HFFc6 (cell line): ENCODE results near the gene STXBP2. TPM values are rescaled to one million over a fixed set of nuclear protein-coding genes. Genes with fewer than 3 reads are reported as not detected.

Experiments
- DNase-seq: peaks from one replicate; pipeline ENCODE4 v3.0.0-alpha.2; 2018
- H3K27ac Mint-ChIP-seq: 2 replicates; pipeline ENCODE4 v1.8.0; 2020; ENCODE audit warnings: mild to moderate bottlenecking, mixed read lengths
- H3K27me3 Mint-ChIP-seq: 2 replicates; pipeline ENCODE4 v1.8.0; 2021; ENCODE audit warnings: mild to moderate bottlenecking, moderate library complexity, mixed read lengths; ENCODE audit not compliant: insufficient read depth
- H3K36me3 Mint-ChIP-seq: 2 replicates; pipeline ENCODE4 v1.8.0; 2021; ENCODE audit warnings: low read depth, mixed read lengths
- H3K4me1 Mint-ChIP-seq: 2 replicates; pipeline ENCODE4 v1.8.0; 2020; ENCODE audit warnings: low read depth, mixed read lengths
- H3K4me3 Mint-ChIP-seq: 2 replicates; pipeline ENCODE4 v1.8.0; 2020; ENCODE audit warnings: mild to moderate bottlenecking, moderate library complexity, mixed read lengths
- H3K9me3 Mint-ChIP-seq: 2 replicates; pipeline ENCODE4 v1.8.0; 2020; ENCODE audit warnings: mild to moderate bottlenecking, mixed read lengths
- total RNA-seq, 6 experiments: library from RNA; stranded (reverse); fragmentation: NEBNext Ultra II Directional; extraction: Animal tissue kit (Norgen Biotek cat#: 25700); gene quantifications; 2 replicates in 1 of 6; 3 replicates in 5 of 6; pipeline ENCODE4 v1.2.3, GENCODE V29; 2021
- TF ChIP-seq, protein P1 (sequence below): fragments of 200-600 bp; sonication (generic); IDR thresholded peaks from 2 replicates; pipeline ENCODE4 v1.5.0; 2021; ENCODE audit warnings: antibody characterized with exemption, mild to moderate bottlenecking

Gene STXBP2
- total RNA-seq, 6 experiments from 2014 or later, result 1.8 to 6.7 (median 4.4) TPM

DNA sequence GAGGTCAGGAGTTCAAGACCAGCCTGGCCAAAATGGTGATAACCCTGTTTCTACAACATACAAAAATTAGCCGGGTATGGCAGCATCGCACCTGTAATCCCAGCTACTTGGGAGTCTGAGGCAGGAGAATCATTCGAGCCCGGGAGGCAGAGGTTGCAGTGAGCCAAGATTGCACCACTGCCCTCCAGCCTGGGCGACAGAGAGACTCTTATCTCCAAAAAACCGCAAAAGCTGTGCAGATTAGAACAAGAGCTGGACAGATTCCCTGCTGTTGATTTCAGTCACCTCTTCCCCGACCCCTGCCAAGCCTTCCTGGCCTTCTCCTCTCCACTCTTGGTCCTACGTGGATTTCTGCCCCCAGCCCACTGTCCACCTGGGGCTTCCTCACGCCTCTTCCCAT, 33.0 kb upstream of the STXBP2 start:
- H3K36me3 Mint-ChIP-seq, result no peaks in the 10 kb centered on the region
- no peak for DNase-seq
- H3K27ac Mint-ChIP-seq, result no peak overlapping the region
- no peak overlapping the region for H3K4me3 Mint-ChIP-seq
- H3K9me3 Mint-ChIP-seq, result peaks cover 4% of the 10 kb centered on the region; the same call in 1 of the 2 replicates
- TF ChIP-seq, protein P1, sequence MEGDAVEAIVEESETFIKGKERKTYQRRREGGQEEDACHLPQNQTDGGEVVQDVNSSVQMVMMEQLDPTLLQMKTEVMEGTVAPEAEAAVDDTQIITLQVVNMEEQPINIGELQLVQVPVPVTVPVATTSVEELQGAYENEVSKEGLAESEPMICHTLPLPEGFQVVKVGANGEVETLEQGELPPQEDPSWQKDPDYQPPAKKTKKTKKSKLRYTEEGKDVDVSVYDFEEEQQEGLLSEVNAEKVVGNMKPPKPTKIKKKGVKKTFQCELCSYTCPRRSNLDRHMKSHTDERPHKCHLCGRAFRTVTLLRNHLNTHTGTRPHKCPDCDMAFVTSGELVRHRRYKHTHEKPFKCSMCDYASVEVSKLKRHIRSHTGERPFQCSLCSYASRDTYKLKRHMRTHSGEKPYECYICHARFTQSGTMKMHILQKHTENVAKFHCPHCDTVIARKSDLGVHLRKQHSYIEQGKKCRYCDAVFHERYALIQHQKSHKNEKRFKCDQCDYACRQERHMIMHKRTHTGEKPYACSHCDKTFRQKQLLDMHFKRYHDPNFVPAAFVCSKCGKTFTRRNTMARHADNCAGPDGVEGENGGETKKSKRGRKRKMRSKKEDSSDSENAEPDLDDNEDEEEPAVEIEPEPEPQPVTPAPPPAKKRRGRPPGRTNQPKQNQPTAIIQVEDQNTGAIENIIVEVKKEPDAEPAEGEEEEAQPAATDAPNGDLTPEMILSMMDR, result no peak
- H3K27me3 Mint-ChIP-seq, result peaks cover 12% of the 10 kb centered on the region
- H3K4me1 Mint-ChIP-seq, result no peaks in the 10 kb centered on the region

DNA sequence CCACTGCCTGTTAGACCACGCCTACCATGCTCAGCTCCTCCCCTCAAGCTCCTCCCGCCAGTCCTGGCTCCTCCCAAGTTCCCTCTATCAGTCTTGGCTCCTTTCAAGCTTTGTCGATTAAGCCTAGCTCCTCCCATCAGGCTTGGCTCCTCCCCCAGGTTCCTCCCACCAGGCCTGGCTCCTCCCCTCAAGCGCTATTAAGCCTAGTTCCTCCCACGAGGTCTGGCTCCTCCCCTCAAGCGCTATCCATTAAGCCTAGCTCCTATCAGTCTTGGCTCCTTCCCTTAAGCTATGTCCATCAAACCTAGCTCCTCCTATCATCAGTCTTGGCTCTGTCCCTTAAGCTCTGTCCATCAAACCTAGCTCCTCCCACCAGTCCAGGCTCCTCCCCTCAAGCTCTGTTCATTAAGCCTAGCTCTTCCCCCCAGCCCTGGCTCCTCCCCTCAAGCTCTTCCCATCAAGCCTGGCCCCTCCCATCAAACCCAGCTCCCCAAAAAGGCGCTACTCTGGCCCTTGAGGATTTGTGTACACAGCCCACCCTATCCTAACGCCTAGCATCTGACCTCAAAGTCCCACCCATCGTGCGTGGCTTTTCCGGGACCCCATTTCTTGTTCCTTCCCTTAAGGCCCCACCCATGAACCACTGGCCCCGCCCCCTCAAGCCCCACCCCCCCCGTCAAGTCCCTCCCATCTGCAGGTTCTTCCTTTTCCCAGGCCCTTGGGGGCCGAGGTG, 31.3 kb upstream of the STXBP2 start:
- no peak for DNase-seq
- H3K4me3 Mint-ChIP-seq, result no peak overlapping the region
- H3K27me3 Mint-ChIP-seq, result peaks cover 11% of the 10 kb centered on the region
- no peak overlapping the region for H3K27ac Mint-ChIP-seq
- H3K36me3 Mint-ChIP-seq, result no peaks in the 10 kb centered on the region
- TF ChIP-seq, protein P1, result no peak
- peaks cover 4% of the 10 kb centered on the region; the same call in 1 of the 2 replicates for H3K9me3 Mint-ChIP-seq
- no peaks in the 10 kb centered on the region for H3K4me1 Mint-ChIP-seq

DNA sequence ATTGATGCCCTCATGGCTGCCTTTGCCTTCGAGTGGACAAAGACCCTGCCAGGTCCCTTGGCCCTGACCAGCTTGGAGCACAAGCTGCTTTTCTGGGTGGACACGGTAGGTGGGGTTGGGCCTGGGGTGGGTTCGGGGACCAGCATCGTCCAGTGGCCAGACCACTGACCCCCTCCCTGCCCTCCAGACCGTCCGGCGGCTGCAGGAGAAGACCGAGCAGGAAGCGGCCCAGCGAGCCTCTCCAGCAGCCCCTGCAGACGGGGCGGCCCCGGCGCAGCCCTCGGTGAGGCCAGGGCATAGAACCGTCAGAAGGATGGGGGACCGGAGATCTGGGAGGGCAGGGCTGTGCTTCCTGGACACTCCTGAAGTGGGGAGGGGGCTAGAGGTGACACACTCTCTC, 30.6 kb upstream of the STXBP2 start:
- peaks cover 11% of the 10 kb centered on the region for H3K27me3 Mint-ChIP-seq
- H3K4me1 Mint-ChIP-seq, result no peaks in the 10 kb centered on the region
- no peak overlapping the region for H3K4me3 Mint-ChIP-seq
- DNase-seq, result no peak
- H3K36me3 Mint-ChIP-seq, result no peaks in the 10 kb centered on the region
- TF ChIP-seq, protein P1, result no peak
- no peak overlapping the region for H3K27ac Mint-ChIP-seq
- H3K9me3 Mint-ChIP-seq, result peaks cover 4% of the 10 kb centered on the region; the same call in 1 of the 2 replicates

DNA sequence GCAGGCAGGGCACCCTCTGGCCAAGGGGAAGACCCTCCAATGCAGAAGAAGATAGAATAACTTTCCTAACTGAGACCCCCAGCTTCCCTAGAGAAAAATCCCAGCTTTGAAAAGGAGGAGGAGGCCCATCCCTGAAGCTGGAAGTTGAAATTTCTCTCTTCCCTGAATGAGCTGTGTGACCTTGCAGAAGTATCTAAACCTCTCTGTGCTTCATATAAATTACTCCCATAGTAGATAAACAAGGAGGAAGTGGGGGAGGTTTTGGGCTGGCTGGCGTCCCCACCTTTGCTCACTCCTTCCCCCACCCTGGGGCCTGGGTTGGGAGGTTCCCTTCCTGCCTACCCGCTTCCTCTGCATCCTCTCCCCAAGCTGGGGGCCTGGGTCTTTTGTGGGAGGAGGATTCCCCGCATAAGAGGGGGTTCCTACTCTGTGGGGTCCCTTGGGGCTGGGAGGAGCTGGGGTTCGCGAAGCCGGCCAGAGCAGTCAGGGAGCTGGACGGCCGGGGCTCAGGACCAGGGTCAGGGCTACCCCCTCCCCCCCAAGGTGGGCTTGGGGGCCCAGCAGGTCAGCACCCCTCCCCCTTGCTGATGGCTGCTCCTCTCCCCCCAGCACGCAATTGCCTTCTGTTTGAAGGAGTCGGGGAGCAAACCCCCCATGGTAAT, 29.6 kb upstream of the STXBP2 start:
- TF ChIP-seq, protein P1, result no peak
- Mint-ChIP-seq H3K27ac (no peak overlapping the region), H3K9me3 (peaks cover 4% of the 10 kb centered on the region; the same call in 1 of the 2 replicates), H3K36me3 (no peaks in the 10 kb centered on the region), H3K4me1 (no peaks in the 10 kb centered on the region), H3K4me3 (no peak overlapping the region), H3K27me3 (peaks cover 11% of the 10 kb centered on the region)
- DNase-seq, result no peak

DNA sequence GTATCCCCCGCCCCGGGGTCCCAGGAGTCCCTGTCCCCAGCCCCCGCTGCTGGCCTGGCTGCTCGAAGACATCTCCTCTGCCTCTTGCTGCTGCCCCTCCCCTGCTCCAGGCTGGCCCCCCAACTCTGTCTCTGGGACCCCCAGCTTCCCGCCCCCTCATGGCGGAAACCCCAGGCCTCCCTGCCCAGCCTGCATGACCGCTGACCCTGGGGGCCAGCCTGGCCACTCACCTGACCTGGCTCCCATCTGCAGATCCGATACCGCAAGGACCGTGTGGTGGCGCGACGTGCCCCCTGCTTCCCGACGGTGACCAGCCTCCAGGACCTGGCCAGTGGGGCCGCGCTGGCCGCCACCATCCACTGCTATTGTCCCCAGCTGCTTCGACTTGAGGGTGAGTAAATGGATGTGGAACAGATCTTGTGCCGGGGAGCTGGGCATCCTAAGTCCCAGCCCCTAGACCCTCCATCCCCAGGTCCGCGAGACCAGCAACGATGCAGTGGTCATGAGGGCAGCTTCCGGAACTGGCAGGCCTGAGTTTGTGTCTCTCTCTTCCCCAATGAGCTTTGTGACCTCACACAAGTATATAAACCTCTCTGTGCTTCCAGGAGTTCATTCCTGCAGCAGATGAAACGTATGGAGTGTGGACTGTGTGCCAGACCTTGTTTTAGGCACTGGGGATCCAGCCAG, 28.9 kb upstream of the STXBP2 start:
- TF ChIP-seq, protein P1, result no peak
- no peak overlapping the region for H3K27ac Mint-ChIP-seq
- no peaks in the 10 kb centered on the region for H3K4me1 Mint-ChIP-seq
- H3K27me3 Mint-ChIP-seq, result peaks cover 8% of the 10 kb centered on the region
- no peaks in the 10 kb centered on the region for H3K36me3 Mint-ChIP-seq
- H3K4me3 Mint-ChIP-seq, result no peak overlapping the region
- peaks cover 4% of the 10 kb centered on the region; the same call in 1 of the 2 replicates for H3K9me3 Mint-ChIP-seq
- DNase-seq, result no peak
